Measurements from ENCODE around the gene ARHGEF1.
A peak's percentile ranks its signal among the peaks of the same experiment; 100 is the strongest.

The ARHGEF1 gene

DNA sequence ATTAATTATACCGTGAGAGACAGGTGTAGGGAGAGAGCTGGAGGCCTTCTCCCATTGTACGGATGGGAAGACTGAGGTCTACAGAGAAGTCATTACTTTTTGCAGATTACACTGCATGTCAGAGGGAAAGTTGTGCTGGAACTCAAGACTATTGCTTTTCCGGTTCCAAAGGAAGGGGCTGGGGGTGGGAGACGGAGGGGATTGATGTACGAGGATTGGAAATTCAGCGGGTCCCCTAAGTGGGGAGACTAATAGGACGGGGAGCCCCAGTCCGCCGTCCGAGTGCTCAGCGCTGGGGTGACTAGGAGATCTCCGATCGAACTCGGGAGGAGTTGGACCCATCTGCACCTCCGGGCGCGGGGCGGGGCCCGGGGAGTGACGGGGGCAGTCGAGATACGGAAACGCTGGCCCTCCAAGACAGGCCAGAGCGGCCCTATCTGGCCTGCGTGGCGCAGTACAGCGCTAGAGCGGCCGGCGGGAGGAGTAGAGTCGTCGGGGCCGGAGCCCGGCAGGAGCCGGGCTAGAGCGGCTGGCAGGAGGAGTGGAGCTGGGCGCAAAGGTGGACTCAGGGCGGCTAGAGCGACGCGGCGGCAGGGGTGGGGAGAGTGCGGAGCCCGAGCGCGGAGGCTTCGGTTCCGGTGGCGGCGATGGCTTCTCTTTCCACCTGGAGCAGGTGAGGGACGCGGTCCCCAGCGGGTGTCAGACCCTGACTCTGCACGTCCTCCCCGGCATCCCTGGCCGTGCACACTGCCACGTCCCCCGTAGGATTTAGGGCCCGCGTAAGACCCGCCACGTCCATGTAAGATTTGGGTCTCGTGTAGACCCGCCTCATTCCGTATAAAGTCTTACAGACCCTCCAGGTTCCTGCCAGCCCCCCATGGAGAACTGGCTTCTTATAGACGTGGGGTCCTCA, 1.1 kb downstream of the ARHGEF1 start:
- no peaks in the 10 kb centered on the region for H3K9me3 Mint-ChIP-seq
- H3K27ac Mint-ChIP-seq: peak overlapping the region; percentile 91
- peak overlapping the region; percentile 89 for H3K4me3 Mint-ChIP-seq
- CTCF ChIA-PET: interaction anchor here (0.5 to 4.8 kb wide), 3 partner anchors 9 to 1355 kb away, joined by 3 to 66 read pairs (median 3); no protein-coding TSS in a partner anchor
- peaks cover 56% of the 10 kb centered on the region for H3K36me3 Mint-ChIP-seq
- H3K27me3 Mint-ChIP-seq: no peaks in the 10 kb centered on the region
- H3K4me1 Mint-ChIP-seq: peaks cover 64% of the 10 kb centered on the region
- peak; percentile 93 for DNase-seq

DNA sequence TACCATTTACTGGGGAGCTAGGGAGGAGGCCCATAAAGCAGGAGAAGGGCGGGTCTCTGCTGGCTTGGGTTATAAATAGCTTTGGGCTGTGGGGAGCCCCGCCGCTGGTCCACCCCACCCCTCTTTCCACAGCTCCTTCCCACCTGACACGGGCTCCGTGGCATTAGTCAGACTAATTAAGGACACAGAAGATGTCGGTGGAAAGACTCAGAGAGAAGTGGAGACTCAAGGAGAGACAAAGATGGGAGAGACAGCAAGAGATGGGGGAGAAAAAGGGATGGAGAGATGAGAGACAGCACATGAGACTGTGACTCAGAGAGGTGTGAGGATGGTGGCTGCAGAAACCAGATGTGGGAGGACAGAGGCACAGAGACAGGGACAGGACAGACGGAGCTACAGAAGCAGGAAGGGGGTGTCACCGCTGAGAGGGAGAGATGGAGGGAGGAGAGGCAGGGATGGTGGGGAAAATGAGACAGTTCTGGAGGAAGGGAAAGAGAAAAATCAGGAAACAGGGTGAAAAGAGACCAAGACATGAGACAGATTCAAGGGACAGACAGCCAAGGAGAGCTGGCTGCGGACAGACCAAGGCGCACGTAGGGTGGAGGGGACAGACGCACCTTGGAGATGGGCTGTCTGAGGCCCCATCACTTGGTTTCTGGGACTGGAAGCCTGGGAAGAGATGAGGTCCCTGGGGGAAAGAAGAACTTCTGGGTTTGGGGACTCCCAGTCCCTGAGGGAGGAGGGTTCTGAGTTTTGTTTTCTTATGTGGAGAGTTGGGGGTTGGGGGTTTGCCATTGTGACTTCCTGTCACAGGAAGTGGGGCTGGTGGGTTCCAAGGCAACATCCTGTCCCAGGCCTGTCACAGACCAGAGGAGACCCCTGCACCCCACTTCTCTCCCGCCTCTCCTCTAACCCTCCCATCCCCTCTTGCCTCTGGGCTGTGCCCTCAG, 4.1 kb downstream of the ARHGEF1 start:
- CTCF ChIA-PET: interaction anchor here (0.6 to 4.8 kb wide), 11 partner anchors 13 to 240 kb away, joined by 3 to 66 read pairs (median 4); partner anchors contain the start of genes ERFL and RPS19
- Mint-ChIP-seq H3K9me3 (no peaks in the 10 kb centered on the region), H3K27ac (peak overlapping the region; percentile 91), H3K27me3 (no peaks in the 10 kb centered on the region), H3K36me3 (peaks cover 78% of the 10 kb centered on the region), H3K4me3 (peak overlapping the region; percentile 89), H3K4me1 (peaks cover 58% of the 10 kb centered on the region)
- peak; percentile 85 for DNase-seq

DNA sequence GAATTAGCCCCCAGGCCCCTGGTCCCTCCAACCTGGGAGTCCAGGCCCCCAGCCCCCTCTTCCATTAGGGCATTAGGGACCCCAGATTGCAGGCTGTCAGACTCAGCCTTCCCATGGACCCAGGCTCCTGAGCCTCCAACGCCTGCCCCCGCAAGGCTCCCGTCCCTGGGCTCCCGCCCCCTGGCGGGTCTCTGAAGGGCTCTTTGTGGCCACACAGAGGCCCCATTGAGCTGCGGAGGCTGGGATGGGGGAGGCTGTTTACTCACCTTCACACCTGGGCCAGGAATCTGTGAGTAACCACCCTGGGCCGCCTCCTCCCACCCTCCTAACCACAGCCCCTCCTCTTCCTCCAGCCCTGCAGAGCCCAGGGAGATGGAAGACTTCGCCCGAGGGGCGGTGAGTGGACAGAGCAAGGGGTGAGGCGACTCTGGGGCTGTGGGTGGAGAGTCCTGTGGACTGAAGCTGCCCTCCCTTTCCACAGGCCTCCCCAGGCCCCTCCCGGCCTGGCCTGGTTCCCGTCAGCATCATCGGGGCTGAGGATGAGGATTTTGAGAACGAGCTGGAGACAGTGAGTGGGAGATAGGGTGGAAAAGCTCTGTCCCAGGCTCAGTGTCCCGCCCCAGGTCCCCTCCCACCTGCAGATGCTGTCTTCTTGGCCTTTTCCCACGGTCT, 4.9 kb downstream of the ARHGEF1 start:
- Mint-ChIP-seq H3K4me3 (peak overlapping the region; percentile 89), H3K9me3 (no peaks in the 10 kb centered on the region), H3K27me3 (no peaks in the 10 kb centered on the region), H3K36me3 (peaks cover 73% of the 10 kb centered on the region), H3K27ac (peak overlapping the region; percentile 91), H3K4me1 (peaks cover 57% of the 10 kb centered on the region)
- CTCF ChIA-PET: interaction anchor here (0.6 to 4.8 kb wide), 8 partner anchors 14 to 64 kb away, joined by 3 to 66 read pairs (median 4); partner anchors contain the start of genes ERFL and RPS19
- peak; percentile 90 for DNase-seq

DNA sequence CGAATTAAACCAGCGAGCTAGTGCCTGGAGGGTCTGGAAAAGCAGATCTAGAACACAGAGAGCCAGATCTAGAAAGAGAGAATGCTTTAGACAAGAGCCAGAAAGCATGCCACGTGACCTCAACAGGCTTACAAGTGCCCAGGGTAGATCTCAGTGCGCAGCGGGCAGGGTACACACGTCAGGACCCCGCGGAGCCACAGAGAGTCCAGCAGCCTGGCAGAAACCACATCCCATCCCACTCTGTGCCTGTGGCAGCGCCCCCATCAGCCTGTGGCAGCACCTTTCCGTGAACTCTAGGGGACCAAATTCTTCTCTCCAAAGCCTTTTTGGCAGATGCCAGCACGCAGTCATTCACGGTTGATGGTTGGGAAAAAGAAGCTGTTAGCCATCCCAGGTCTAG, 5.9 kb downstream of the ARHGEF1 start:
- peak overlapping the region; percentile 89 for H3K4me3 Mint-ChIP-seq
- no peak for DNase-seq
- no peaks in the 10 kb centered on the region for H3K9me3 Mint-ChIP-seq
- H3K4me1 Mint-ChIP-seq: peaks cover 62% of the 10 kb centered on the region
- H3K27me3 Mint-ChIP-seq: no peaks in the 10 kb centered on the region
- H3K27ac Mint-ChIP-seq: peak overlapping the region; percentile 91
- peaks cover 70% of the 10 kb centered on the region for H3K36me3 Mint-ChIP-seq
- CTCF ChIA-PET: interaction anchor here (0.7 to 4.8 kb wide), 4 partner anchors 10 to 41 kb away, joined by 3 to 66 read pairs (median 4); partner anchors contain the start of gene ERFL

DNA sequence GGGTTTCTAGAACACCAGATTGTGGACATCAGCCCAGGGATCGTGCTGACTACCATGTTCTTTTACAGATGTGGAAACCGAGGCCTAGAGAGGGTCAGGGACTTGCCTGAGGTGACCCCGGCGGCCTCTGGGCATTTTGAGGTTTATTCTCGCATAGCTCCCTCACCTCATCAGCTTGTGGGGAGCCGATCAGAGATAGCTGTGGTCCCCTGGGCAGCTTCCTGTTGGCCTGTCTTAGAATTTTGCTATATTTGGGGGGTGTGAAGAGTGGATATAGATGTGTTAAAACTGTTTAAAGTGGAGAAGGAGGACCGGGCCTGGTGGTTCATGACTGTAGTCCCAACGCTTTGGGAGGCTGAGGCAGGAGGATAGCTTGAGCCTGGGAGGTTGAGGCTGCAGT, 6.9 kb downstream of the ARHGEF1 start:
- peak overlapping the region; percentile 58 for H3K27ac Mint-ChIP-seq
- peaks cover 65% of the 10 kb centered on the region for H3K36me3 Mint-ChIP-seq
- H3K4me3 Mint-ChIP-seq: no peak overlapping the region
- H3K4me1 Mint-ChIP-seq: peaks cover 62% of the 10 kb centered on the region
- H3K27me3 Mint-ChIP-seq: no peaks in the 10 kb centered on the region
- H3K9me3 Mint-ChIP-seq: no peaks in the 10 kb centered on the region
- no peak for DNase-seq
- CTCF ChIA-PET: interaction anchor here (3.3 kb wide), 1 partner anchor 17 kb away, joined by 10 read pairs; no protein-coding TSS in a partner anchor

DNA sequence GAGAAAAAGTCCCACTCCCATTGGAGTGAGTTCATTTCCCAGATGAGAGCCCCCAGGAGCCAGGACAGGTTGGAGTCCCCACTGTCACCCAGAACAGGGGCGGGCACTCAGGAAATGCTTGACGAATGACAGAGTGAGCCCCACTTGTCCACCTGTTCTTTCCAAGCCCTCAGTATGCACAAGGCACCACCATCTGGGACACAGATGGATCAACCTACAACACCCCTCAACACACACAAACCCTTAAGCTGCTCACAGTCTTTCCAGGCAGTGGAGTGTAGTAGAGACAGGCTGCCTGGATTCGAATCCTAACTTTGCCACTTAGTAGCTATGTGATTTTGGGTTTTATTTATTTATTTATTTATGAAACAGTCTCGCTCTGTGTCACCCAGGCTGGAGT, 8.0 kb downstream of the ARHGEF1 start:
- Mint-ChIP-seq H3K27ac (no peak overlapping the region), H3K9me3 (no peaks in the 10 kb centered on the region), H3K4me3 (no peak overlapping the region), H3K4me1 (peaks cover 65% of the 10 kb centered on the region), H3K27me3 (no peaks in the 10 kb centered on the region), H3K36me3 (peaks cover 66% of the 10 kb centered on the region)
- CTCF ChIA-PET: interaction anchor here (3.3 kb wide), 1 partner anchor 18 kb away, joined by 10 read pairs; no protein-coding TSS in a partner anchor
- DNase-seq: no peak

DNA sequence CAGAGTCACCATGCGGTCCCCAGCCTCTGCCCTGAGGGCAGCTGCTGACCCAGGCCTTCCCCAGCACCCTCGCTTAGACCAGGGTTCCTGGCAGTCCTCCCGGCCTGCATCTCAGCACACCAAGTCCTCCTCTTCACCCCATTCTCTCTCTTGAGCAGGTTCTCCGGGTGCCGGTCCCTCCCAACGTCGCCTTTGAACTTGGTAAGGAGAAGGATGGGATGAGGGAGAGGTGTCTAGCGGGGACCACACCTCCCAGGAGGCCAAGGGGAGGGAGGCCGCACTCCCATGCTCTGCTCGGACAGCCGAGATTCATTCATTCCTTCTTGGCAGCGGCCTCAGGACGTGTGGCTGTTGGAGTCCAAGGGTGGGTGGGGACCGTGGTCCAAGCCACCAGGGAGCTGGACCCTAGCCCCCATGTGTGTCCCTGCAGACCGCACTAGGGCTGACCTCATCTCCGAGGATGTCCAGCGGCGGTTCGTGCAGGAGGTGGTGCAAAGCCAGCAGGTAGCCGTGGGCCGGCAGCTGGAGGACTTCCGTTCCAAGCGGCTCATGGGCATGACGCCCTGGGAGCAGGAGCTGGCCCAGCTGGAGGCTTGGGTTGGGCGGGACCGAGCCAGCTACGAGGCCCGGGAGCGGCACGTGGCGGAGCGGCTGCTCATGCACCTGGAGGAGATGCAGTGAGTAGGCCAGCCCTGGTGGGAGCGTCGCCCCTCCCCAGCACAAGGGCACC, 9.4 kb downstream of the ARHGEF1 start:
- H3K4me3 Mint-ChIP-seq: no peak overlapping the region
- DNase-seq: no peak
- CTCF ChIA-PET: interaction anchor here (1.0 to 3.3 kb wide), 3 partner anchors 16 to 34 kb away, joined by 3 to 10 read pairs (median 3); no protein-coding TSS in a partner anchor
- H3K4me1 Mint-ChIP-seq: peaks cover 54% of the 10 kb centered on the region
- H3K27ac Mint-ChIP-seq: peak overlapping the region; percentile 76
- H3K9me3 Mint-ChIP-seq: no peaks in the 10 kb centered on the region
- H3K27me3 Mint-ChIP-seq: no peaks in the 10 kb centered on the region
- H3K36me3 Mint-ChIP-seq: peaks cover 55% of the 10 kb centered on the region

DNA sequence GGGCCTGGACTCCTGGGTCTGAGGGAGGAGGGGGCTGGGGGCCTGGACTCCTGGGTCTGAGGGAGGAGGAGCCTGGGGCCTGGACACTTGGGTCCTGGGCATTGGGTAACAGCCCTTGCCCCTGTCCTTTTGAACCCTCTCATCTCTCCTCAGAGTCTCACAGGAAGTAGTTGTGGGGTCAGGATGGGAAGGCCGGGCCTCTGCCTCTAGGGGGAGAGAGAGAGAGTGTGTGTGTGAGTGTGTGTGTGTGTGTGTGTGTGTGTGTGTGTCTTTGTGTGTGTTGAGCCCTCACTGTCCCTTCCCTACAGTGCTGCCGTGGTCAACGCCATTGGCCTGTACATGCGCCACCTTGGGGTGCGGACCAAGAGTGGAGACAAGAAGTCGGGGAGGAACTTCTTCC, 10.9 kb downstream of the ARHGEF1 start:
- Mint-ChIP-seq H3K9me3 (no peaks in the 10 kb centered on the region), H3K27me3 (no peaks in the 10 kb centered on the region), H3K4me1 (peaks cover 47% of the 10 kb centered on the region), H3K36me3 (peaks cover 57% of the 10 kb centered on the region), H3K4me3 (no peak overlapping the region), H3K27ac (peak overlapping the region; percentile 74)
- peak; percentile 49 for DNase-seq
- CTCF ChIA-PET: no interaction called here

DNA sequence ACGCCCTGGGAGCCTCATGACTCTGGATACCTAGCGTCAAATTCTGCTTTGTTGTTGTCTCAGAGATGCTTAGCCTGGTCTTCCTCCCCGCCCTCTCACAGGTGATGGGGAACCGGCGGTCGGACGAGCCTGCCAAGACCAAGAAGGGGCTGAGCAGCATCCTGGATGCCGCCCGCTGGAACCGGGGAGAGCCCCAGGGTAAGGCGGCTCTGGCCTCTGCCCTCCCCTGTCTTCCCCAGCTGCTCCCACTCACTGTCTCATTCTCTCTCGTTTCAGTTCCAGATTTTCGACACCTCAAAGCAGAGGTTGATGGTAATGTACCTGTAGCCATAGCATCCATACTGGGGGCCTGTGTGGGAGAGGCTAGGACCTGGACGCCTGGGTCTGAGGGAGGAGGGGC, 11.4 kb downstream of the ARHGEF1 start:
- no peak for DNase-seq
- Mint-ChIP-seq H3K27me3 (no peaks in the 10 kb centered on the region), H3K4me3 (no peak overlapping the region), H3K27ac (peak overlapping the region; percentile 74), H3K36me3 (peaks cover 57% of the 10 kb centered on the region), H3K9me3 (no peaks in the 10 kb centered on the region), H3K4me1 (peaks cover 45% of the 10 kb centered on the region)
- CTCF ChIA-PET: no interaction called here

DNA sequence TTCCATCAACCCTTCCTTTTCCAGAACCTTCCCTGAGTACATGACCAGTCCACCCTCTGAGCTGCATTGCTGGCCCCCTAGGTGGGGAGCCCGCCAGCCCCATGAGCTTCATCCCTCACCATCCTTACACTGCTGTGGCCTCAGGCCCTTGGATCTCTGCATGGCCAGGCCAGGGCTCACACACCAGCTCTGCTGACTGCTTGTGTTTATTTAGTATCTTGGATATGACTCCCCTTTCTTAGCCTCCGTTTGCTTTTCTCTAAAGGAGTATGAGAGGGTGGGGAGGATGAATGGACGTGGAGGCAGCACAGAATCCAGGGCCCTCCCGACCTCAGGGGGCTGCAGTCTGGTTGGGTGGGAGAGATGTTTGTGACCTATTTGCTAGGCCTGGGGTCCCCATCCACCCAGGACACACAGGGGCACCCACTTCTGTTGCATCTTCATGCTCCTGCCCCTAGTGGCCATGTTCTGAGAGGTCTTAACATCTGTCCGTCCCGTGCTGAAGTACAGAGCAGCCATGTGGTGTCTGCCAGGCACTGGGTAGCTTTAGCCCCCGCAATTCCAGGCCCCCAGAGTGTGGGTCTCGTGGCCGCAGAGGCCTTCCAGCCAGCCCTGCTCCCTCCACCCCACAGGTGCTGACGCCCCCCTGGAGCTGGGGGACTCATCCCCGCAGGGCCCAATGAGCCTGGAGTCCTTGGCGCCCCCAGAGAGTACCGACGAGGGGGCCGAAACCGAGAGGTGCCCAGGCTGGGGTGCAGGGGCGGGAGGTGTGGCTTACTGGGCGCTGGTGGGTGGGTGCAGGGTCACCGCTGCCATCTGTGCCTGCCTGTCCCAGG, 13.0 kb downstream of the ARHGEF1 start:
- H3K4me3 Mint-ChIP-seq: no peak overlapping the region
- H3K27ac Mint-ChIP-seq: peak overlapping the region; percentile 2
- no peak for DNase-seq
- CTCF ChIA-PET: interaction anchor here (0.7 to 1.1 kb wide), 4 partner anchors 11 to 55 kb away, joined by 3 to 4 read pairs (median 3); no protein-coding TSS in a partner anchor
- H3K9me3 Mint-ChIP-seq: no peaks in the 10 kb centered on the region
- no peaks in the 10 kb centered on the region for H3K27me3 Mint-ChIP-seq
- peaks cover 41% of the 10 kb centered on the region for H3K4me1 Mint-ChIP-seq
- peaks cover 57% of the 10 kb centered on the region for H3K36me3 Mint-ChIP-seq

DNA sequence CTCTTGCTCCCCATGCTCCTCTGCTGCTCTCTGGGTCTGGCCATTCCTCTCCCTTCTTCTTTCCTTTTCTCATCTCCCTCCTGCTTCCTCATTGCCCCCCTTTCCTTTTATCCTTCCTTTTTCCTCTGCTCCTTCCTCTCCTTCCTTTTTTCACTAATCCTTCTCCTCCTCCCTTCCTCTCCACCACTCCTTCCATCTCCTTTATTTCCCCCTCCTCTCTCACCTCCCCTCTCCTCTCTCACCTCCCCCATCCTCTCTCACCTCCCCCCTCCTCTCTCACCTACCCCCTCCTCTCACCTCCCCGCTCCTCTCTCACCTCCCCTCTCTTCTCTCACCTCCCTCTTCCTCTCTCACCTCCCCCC, 13.6 kb downstream of the ARHGEF1 start:
- CTCF ChIA-PET: interaction anchor here (1.1 kb wide), 1 partner anchor 54 kb away, joined by 4 read pairs; no protein-coding TSS in a partner anchor
- Mint-ChIP-seq H3K27me3 (no peaks in the 10 kb centered on the region), H3K4me3 (no peak overlapping the region), H3K36me3 (peaks cover 54% of the 10 kb centered on the region), H3K9me3 (no peaks in the 10 kb centered on the region), H3K27ac (no peak overlapping the region), H3K4me1 (peaks cover 38% of the 10 kb centered on the region)
- no peak for DNase-seq

DNA sequence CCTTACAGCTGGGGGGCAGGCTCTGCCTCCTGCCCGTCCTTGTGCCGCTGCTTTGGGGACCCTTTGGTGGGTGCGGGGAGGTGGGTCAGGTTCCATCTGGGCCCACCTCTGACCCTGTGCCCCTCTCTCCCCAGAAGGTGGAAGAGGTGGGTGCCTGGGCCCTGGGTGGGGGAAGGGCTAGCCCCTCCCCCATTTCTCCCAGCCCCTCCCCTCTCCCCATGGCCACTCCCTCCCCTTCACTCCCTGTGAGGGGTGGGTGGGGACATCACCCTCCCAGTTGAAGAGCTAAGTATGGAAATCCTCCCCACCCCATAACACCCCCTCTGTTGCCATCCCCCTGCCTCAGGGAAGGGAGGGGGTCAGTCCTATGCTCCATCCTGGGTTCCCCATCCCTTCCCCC, 14.2 kb downstream of the ARHGEF1 start:
- Mint-ChIP-seq H3K9me3 (no peaks in the 10 kb centered on the region), H3K27me3 (no peaks in the 10 kb centered on the region), H3K4me1 (peaks cover 33% of the 10 kb centered on the region), H3K4me3 (no peak overlapping the region), H3K36me3 (peaks cover 57% of the 10 kb centered on the region), H3K27ac (no peak overlapping the region)
- no peak for DNase-seq
- CTCF ChIA-PET: no interaction called here

Data from activated naive CD4-positive, alpha-beta T cell treated with anti-CD3 and anti-CD28 coated beads, Interleukin-2, amount 10 ng/mL, durations not matched to agents 7 days and 5 days (primary cell).